Fibroblast of lung (primary cell): ENCODE results near the gene BHMT2. TPM values are rescaled to one million over a fixed set of nuclear protein-coding genes. Genes with fewer than 3 reads are reported as not detected.
A peak's percentile ranks its signal among the peaks of the same experiment; 100 is the strongest.

Experiments used
- DNase-seq, 2 donors: peaks; one replicate each; pipeline versions ENCODE4 v3.0.0 to v3.0.0-alpha.2; 2010; ENCODE audit warnings: low read depth in 2 of 2
- H2AFZ ChIP-seq: 2 replicates; pipeline ENCODE4 v1.5.1; 2012; ENCODE audit warnings: low read length, control low read depth, inconsistent platforms
- H3K27ac ChIP-seq: 2 replicates; pipeline ENCODE4 v1.5.1; 2011; ENCODE audit warnings: low read length, control low read depth; ENCODE audit not compliant: insufficient read depth
- H3K27me3 ChIP-seq: 2 replicates; pipeline ENCODE4 v1.5.1; 2011; ENCODE audit warnings: mild to moderate bottlenecking, low read length; ENCODE audit not compliant: control insufficient read depth, insufficient read depth
- H3K36me3 ChIP-seq: 2 replicates; pipeline ENCODE4 v1.5.1; 2011; ENCODE audit warnings: low read length; ENCODE audit not compliant: control insufficient read depth, insufficient read depth
- H3K4me1 ChIP-seq: 2 replicates; pipeline ENCODE4 v1.5.1; 2011; ENCODE audit warnings: low read length; ENCODE audit not compliant: control insufficient read depth, insufficient read depth; ENCODE audit errors: extremely low read depth
- H3K4me2 ChIP-seq: 2 replicates; pipeline ENCODE4 v1.5.1; 2011; ENCODE audit warnings: low read length, control low read depth; ENCODE audit not compliant: insufficient read depth; ENCODE audit errors: extremely low read depth
- H3K4me3 ChIP-seq, 4 experiments: fragments of 200-600 bp in 1 of 4; sonication (generic) in 1 of 4; replicated peaks in 1 of 4; 2 replicates each; pipeline ENCODE4 v1.5.1; 2011 to 2016; ENCODE audit warnings: low read length in 4 of 4, low read depth in 3 of 4, mild to moderate bottlenecking in 3 of 4, control low read depth in 2 of 4, inconsistent platforms in 1 of 4, mixed read lengths in 1 of 4; ENCODE audit not compliant: insufficient read depth in 1 of 4; ENCODE audit errors: control extremely low read depth in 1 of 4
- H3K79me2 ChIP-seq: 2 replicates; pipeline ENCODE4 v1.5.1; 2012; ENCODE audit warnings: mild to moderate bottlenecking, low read length, inconsistent platforms; ENCODE audit not compliant: control insufficient read depth, insufficient read depth
- H3K9ac ChIP-seq: 2 replicates; pipeline ENCODE4 v1.5.1; 2011; ENCODE audit warnings: mild to moderate bottlenecking, low read length, control low read depth; ENCODE audit not compliant: insufficient read depth
- H3K9me3 ChIP-seq: 2 replicates; pipeline ENCODE4 v1.5.1; 2012; ENCODE audit warnings: low read depth, low read length; ENCODE audit not compliant: control insufficient read depth, insufficient read depth
- H4K20me1 ChIP-seq: 2 replicates; pipeline ENCODE4 v1.5.1; 2011; ENCODE audit warnings: low read length; ENCODE audit not compliant: control insufficient read depth, insufficient read depth; ENCODE audit errors: extremely low read depth
- CTCF ChIP-seq, 2 donors: IDR thresholded peaks in 1 of 2; conservative IDR thresholded peaks in 1 of 2; 1 replicate in 1 of 2; 2 replicates in 1 of 2; pipeline ENCODE4 v1.5.1; 2011 to 2012; ENCODE audit warnings: low read length in 2 of 2, control low read depth in 1 of 2, inconsistent platforms in 1 of 2, low read depth in 1 of 2, mild to moderate bottlenecking in 1 of 2
- EZH2 ChIP-seq: IDR thresholded peaks from 2 replicates; pipeline ENCODE4 v1.5.1; 2012; ENCODE audit warnings: low read length, control low read depth, mild to moderate bottlenecking; ENCODE audit errors: missing control alignments
- polyA plus RNA-seq, 2 donors: library from polyadenylated mRNA; depleted of rRNA in 1 of 2; stranded (reverse) in 1 of 2; unstranded in 1 of 2; fragments of >200 nt; gene quantifications; 2 replicates each; pipeline ENCODE4 v1.2.1, GENCODE V29; 2011 to 2012; ENCODE audit warnings: missing spikeins in 1 of 2
- total RNA-seq: library from RNA; depleted of rRNA; stranded (reverse); fragments of >200 nt; gene quantifications from 2 replicates; pipeline ENCODE4 v1.2.1, GENCODE V29; 2014

The BHMT2 gene
- total and polyA plus RNA-seq, 2 donors (not counting 1 experiment from before 2014, with no cell fraction given), result 6.5 to 20.3 TPM

GRCh38 chr5:79133657-79134451 is 64.3 kb downstream of the BHMT2 start:
- DNase-seq, result peak; percentile 82 to 94
- no peak for TF ChIP-seq EZH2
- peak; percentile 80 to 87 for TF ChIP-seq CTCF (conservative IDR thresholded peaks at IDR 0.05 in 1 of 2, IDR thresholded peaks at IDR 0.05 in 1 of 2; ENCODE audit: low read depth in 1 of 2, low read length in 2 of 2)
- H3K9me3 ChIP-seq, result no peaks in the 10 kb centered on the region
- peak overlapping the region; percentile 59 for H3K27ac ChIP-seq
- no peak overlapping the region for H3K9ac ChIP-seq
- H3K36me3 ChIP-seq, result no peaks in the 10 kb centered on the region
- H3K4me2 ChIP-seq, result peak overlapping the region; percentile 95
- H3K4me1 ChIP-seq, result peaks cover 6% of the 10 kb centered on the region
- peak overlapping the region; percentile 5 to 55 (median 40) for H3K4me3 ChIP-seq
- no peaks in the 10 kb centered on the region for H3K79me2 ChIP-seq
- peak overlapping the region; percentile 90 for H2AFZ ChIP-seq
- no peaks in the 10 kb centered on the region for H4K20me1 ChIP-seq
- H3K27me3 ChIP-seq, result no peaks in the 10 kb centered on the region

GRCh38 chr5:79135790-79136553 is 66.4 kb downstream of the BHMT2 start:
- Histone ChIP-seq H3K27ac (no peak overlapping the region), H3K27me3 (no peaks in the 10 kb centered on the region), H3K4me2 (no peak overlapping the region), H3K9ac (no peak overlapping the region), H3K36me3 (no peaks in the 10 kb centered on the region), H3K4me3 (no peak overlapping the region), H3K9me3 (no peaks in the 10 kb centered on the region), H2AFZ (no peak overlapping the region), H3K79me2 (no peaks in the 10 kb centered on the region), H4K20me1 (no peaks in the 10 kb centered on the region), H3K4me1 (peaks cover 6% of the 10 kb centered on the region)
- TF ChIP-seq EZH2 (no peak), CTCF (conservative IDR thresholded peaks at IDR 0.05 in 1 of 2, IDR thresholded peaks at IDR 0.05 in 1 of 2; ENCODE audit: low read depth in 1 of 2, low read length in 2 of 2) (no peak)
- no peak for DNase-seq

- Histone ChIP-seq H3K4me1 (peaks cover 6% of the 10 kb centered on the region), H3K36me3 (no peaks in the 10 kb centered on the region), H3K4me2 (no peak overlapping the region), H3K9ac (no peak overlapping the region), H3K79me2 (no peaks in the 10 kb centered on the region), H3K27me3 (no peaks in the 10 kb centered on the region), H3K27ac (no peak overlapping the region), H3K9me3 (no peaks in the 10 kb centered on the region), H4K20me1 (no peaks in the 10 kb centered on the region), H3K4me3 (no peak overlapping the region), H2AFZ (no peak overlapping the region)
- no peak for DNase-seq
- no peak for TF ChIP-seq EZH2
Measured at GRCh38 chr5:79136618-79137017, 67.1 kb downstream of the BHMT2 start.

Other genes with a start within 250 kb of the BHMT2 start
- 9.0 and 10.1 TPM in 2 replicates for gene ARSB, start 84.5 kb upstream of the BHMT2 start, total RNA-seq
- gene ARSB, start 84.5 kb upstream of the BHMT2 start, polyA plus RNA-seq, result 24.0 and 27.7 TPM in 2 replicates
- 7.7 and 7.9 TPM in 2 replicates for gene DMGDH, start 93 bp upstream of the BHMT2 start, total RNA-seq
- 0.89 and 1.5 TPM in 2 replicates for gene DMGDH, start 93 bp upstream of the BHMT2 start, polyA plus RNA-seq
- gene BHMT, start 42.0 kb downstream of the BHMT2 start, total RNA-seq, result 0.17 TPM in 1 of 2 replicates, not detected in the other
- not detected in 2 replicates for gene BHMT, start 42.0 kb downstream of the BHMT2 start, polyA plus RNA-seq
- gene JMY, start 166.4 kb downstream of the BHMT2 start, total RNA-seq, result 19.3 and 27.2 TPM in 2 replicates
- gene JMY, start 166.4 kb downstream of the BHMT2 start, polyA plus RNA-seq, result 3.4 and 4.1 TPM in 2 replicates